SK-N-SH (cell line): ENCODE measurements around the gene AGPAT3. TPM values are rescaled to one million over a fixed set of nuclear protein-coding genes. Genes with fewer than 3 reads are reported as not detected.

ENCODE experiments used
- CTCF ChIA-PET: fragments of 300-600, 350-600 bp; formaldehyde crosslinking; extraction: SDS; loops from one replicate; lab custom pipeline; 2021; lab: Yijun Ruan, JAX
- POLR2A ChIA-PET: fragments of 350-600 bp; sonication (Branson Sonifier 250); formaldehyde crosslinking; extraction: SDS; loops from one replicate; lab custom pipeline; 2020; ENCODE audit warnings: antibody characterized with exemption, inconsistent platforms; lab: Yijun Ruan, JAX
- DNase-seq: peaks from one replicate; pipeline ENCODE4 v3.0.0; 2012
- H2AFZ ChIP-seq: fragments of 200-600 bp; sonication (generic); 2 replicates; pipeline ENCODE4 v1.8.1; 2016; ENCODE audit warnings: antibody characterized with exemption, mild to moderate bottlenecking, low read depth
- H3F3A ChIP-seq: fragments of 200-600 bp; sonication (generic); replicated peaks from 2 replicates; pipeline ENCODE3; 2016; ENCODE audit warnings: antibody characterized with exemption, mild to moderate bottlenecking; ENCODE audit not compliant: insufficient read depth
- H3K27ac ChIP-seq, 2 experiments: fragments of 200-500 bp in 1 of 2; fragments of 200-600 bp in 1 of 2; sonication (Bioruptor generic) in 1 of 2; sonication (generic), shearing (Covaris generic) in 1 of 2; 2 replicates each; pipeline versions ENCODE4 v1.5.1 to v1.6.1; 2014 to 2016; ENCODE audit warnings: low read depth in 2 of 2, inconsistent platforms in 1 of 2, low read length in 1 of 2, mild to moderate bottlenecking in 1 of 2, mixed read lengths in 1 of 2
- H3K27me3 ChIP-seq: fragments of 200-600 bp; sonication (generic), shearing (Covaris generic); 2 replicates; pipeline ENCODE4 v1.6.1; 2016; ENCODE audit warnings: mixed run types; ENCODE audit not compliant: insufficient read depth
- H3K36me3 ChIP-seq, 2 experiments: fragments of 200-500 bp in 1 of 2; fragments of 200-600 bp in 1 of 2; sonication (Bioruptor generic) in 1 of 2; sonication (generic) in 1 of 2; replicated peaks in 1 of 2; 2 replicates each; pipeline versions ENCODE3 to v1.5.1; 2014 to 2016; ENCODE audit warnings: low read length in 1 of 2, mild to moderate bottlenecking in 1 of 2; ENCODE audit not compliant: insufficient read depth in 2 of 2, control insufficient read depth in 1 of 2
- H3K4me1 ChIP-seq, 2 experiments: fragments of 200-500 bp in 1 of 2; fragments of 200-600 bp in 1 of 2; sonication (Bioruptor generic) in 1 of 2; sonication (generic), shearing (Covaris generic) in 1 of 2; 2 replicates each; pipeline versions ENCODE4 v1.5.1 to v1.6.1; 2014 to 2016; ENCODE audit warnings: low read depth in 1 of 2, low read length in 1 of 2, mixed run types in 1 of 2; ENCODE audit not compliant: insufficient read depth in 2 of 2, control insufficient read depth in 1 of 2
- H3K4me2 ChIP-seq: fragments of 200-600 bp; sonication (generic), shearing (Covaris generic); 2 replicates; pipeline ENCODE4 v1.6.1; 2017; ENCODE audit warnings: mixed run types
- H3K4me3 ChIP-seq, 2 experiments: fragments of 200-500 bp in 1 of 2; fragments of 200-600 bp in 1 of 2; sonication (Bioruptor generic) in 1 of 2; sonication (generic), shearing (Covaris generic) in 1 of 2; 2 replicates each; pipeline versions ENCODE4 v1.5.1 to v1.8.1; 2014 to 2016; ENCODE audit warnings: low read depth in 2 of 2, inconsistent platforms in 1 of 2, low read length in 1 of 2, mild to moderate bottlenecking in 1 of 2, mixed read lengths in 1 of 2, moderate library complexity in 1 of 2
- H3K79me2 ChIP-seq: fragments of 200-600 bp; sonication (generic); 2 replicates; pipeline ENCODE4 v1.8.1; 2017; ENCODE audit warnings: mild to moderate bottlenecking; ENCODE audit not compliant: insufficient read depth
- H3K9ac ChIP-seq: fragments of 200-600 bp; sonication (generic); 2 replicates; pipeline ENCODE4 v1.6.1; 2017; ENCODE audit warnings: mixed run types
- H3K9me2 ChIP-seq: fragments of 200-600 bp; sonication (generic); 2 replicates; pipeline ENCODE4 v1.6.1; 2017; ENCODE audit warnings: mixed run types
- H3K9me3 ChIP-seq: fragments of 200-600 bp; sonication (generic); 2 replicates; pipeline ENCODE4 v1.6.1; 2017; ENCODE audit warnings: mixed run types, mild to moderate bottlenecking, moderate library complexity
- H4K20me1 ChIP-seq: fragments of 200-600 bp; sonication (generic); 2 replicates; pipeline ENCODE4 v1.6.1; 2017; ENCODE audit warnings: mild to moderate bottlenecking, mixed run types; ENCODE audit not compliant: insufficient read depth
- ELF1 ChIP-seq: IDR thresholded peaks from 2 replicates; pipeline ENCODE4 v1.4.0; 2012
- EZH2phosphoT487 ChIP-seq: fragments of 200-600 bp; sonication (generic); IDR thresholded peaks from 2 replicates; pipeline ENCODE4 v1.6.1; 2017; ENCODE audit warnings: low read depth, mixed run types, mild to moderate bottlenecking, antibody characterized with exemption, moderate library complexity, borderline replicate concordance
- FOSL2 ChIP-seq: IDR thresholded peaks from 2 replicates; pipeline ENCODE4 v1.4.0; 2012; ENCODE audit warnings: low read depth, mild to moderate bottlenecking, moderate library complexity, borderline replicate concordance
- FOXJ3 ChIP-seq: sonication (generic); formaldehyde crosslinking; IDR thresholded peaks from 2 replicates; pipeline ENCODE4 v1.5.1; 2020; ENCODE audit warnings: mild to moderate bottlenecking, missing genetic modification reagents
- FOXM1 ChIP-seq: IDR thresholded peaks from 2 replicates; pipeline ENCODE4 v1.4.0; 2012; ENCODE audit warnings: low read depth, mild to moderate bottlenecking
- MEF2A ChIP-seq: IDR thresholded peaks from 2 replicates; pipeline ENCODE4 v1.4.0; 2012; ENCODE audit warnings: low read depth, borderline replicate concordance
- MXI1 ChIP-seq: IDR thresholded peaks from 2 replicates; pipeline ENCODE4 v1.6.1; 2012; ENCODE audit warnings: mild to moderate bottlenecking, low read depth, low read length, improper control_type of control experiment
- POLR2AphosphoS5 ChIP-seq: IDR thresholded peaks from 2 replicates; pipeline ENCODE4 v1.6.1; 2012; ENCODE audit warnings: low read depth, low read length
- RAD21 ChIP-seq: IDR thresholded peaks from 2 replicates; pipeline ENCODE4 v1.6.1; 2012; ENCODE audit warnings: mild to moderate bottlenecking, low read length
- RFX5 ChIP-seq: IDR thresholded peaks from 2 replicates; pipeline ENCODE4 v1.6.1; 2012; ENCODE audit warnings: mild to moderate bottlenecking, improper control_type of control experiment, low read length
- RXRA ChIP-seq: IDR thresholded peaks from 2 replicates; pipeline ENCODE4 v1.4.0; 2012; ENCODE audit warnings: low read depth, mild to moderate bottlenecking, borderline replicate concordance
- SIN3A ChIP-seq: IDR thresholded peaks from 2 replicates; pipeline ENCODE4 v1.6.1; 2012; ENCODE audit warnings: low read depth, mild to moderate bottlenecking, low read length, moderate library complexity, borderline replicate concordance
- SMC3 ChIP-seq: IDR thresholded peaks from 2 replicates; pipeline ENCODE4 v1.6.1; 2012; ENCODE audit warnings: low read depth, low read length, improper control_type of control experiment
- TAF1 ChIP-seq: IDR thresholded peaks from 2 replicates; pipeline ENCODE4 v1.6.1; 2012; ENCODE audit warnings: low read depth, mild to moderate bottlenecking, low read length, moderate library complexity, borderline replicate concordance
- TEAD4 ChIP-seq: IDR thresholded peaks from 2 replicates; pipeline ENCODE4 v1.4.0; 2012; ENCODE audit warnings: mild to moderate bottlenecking, borderline replicate concordance; ENCODE audit not compliant: insufficient read depth
- WGBS: methylation state at CpG from one replicate; pipeline ENCODE4 v1.1.6; 2017; ENCODE audit warnings: low lambda C conversion rate; 5-methylcytosine and 5-hydroxymethylcytosine counted together
- polyA plus RNA-seq, 3 experiments: library from polyadenylated mRNA; depleted of rRNA; stranded (reverse); fragments of >200 nt; gene quantifications; 2 replicates each; pipeline ENCODE4 v1.2.3, GENCODE V29; 2012
- TF ChIP-seq, protein P1 (sequence below): IDR thresholded peaks from 2 replicates; pipeline ENCODE4; 2012
- TF ChIP-seq, protein P2 (sequence below): IDR thresholded peaks from 2 replicates; pipeline ENCODE4 v1.4.0; 2012; ENCODE audit warnings: low read depth, borderline replicate concordance
- TF ChIP-seq, protein P3 (sequence below): IDR thresholded peaks from 2 replicates; pipeline ENCODE4 v1.4.0; 2012; ENCODE audit warnings: low read depth, borderline replicate concordance
- TF ChIP-seq, protein P4 (sequence below): fragments of 150-350 bp; IDR thresholded peaks from 2 replicates; pipeline ENCODE4 v1.6.1; 2017; ENCODE audit warnings: antibody characterized with exemption, low read length, low read depth, borderline replicate concordance
- TF ChIP-seq, protein P5 (sequence below): IDR thresholded peaks from 2 replicates; pipeline ENCODE4 v1.6.1; 2012; ENCODE audit warnings: mild to moderate bottlenecking, low read depth, low read length, moderate library complexity
- TF ChIP-seq, protein P6 (sequence below): fragments of 200-600 bp; sonication (generic); IDR thresholded peaks from 2 replicates; pipeline ENCODE4 v1.6.1; 2017; ENCODE audit warnings: antibody characterized with exemption, mild to moderate bottlenecking, moderate library complexity

The AGPAT3 gene
- polyA plus RNA-seq, 1 of the 3 experiments (the other 2 are of a cell fraction), result 35.3 TPM

DNA sequence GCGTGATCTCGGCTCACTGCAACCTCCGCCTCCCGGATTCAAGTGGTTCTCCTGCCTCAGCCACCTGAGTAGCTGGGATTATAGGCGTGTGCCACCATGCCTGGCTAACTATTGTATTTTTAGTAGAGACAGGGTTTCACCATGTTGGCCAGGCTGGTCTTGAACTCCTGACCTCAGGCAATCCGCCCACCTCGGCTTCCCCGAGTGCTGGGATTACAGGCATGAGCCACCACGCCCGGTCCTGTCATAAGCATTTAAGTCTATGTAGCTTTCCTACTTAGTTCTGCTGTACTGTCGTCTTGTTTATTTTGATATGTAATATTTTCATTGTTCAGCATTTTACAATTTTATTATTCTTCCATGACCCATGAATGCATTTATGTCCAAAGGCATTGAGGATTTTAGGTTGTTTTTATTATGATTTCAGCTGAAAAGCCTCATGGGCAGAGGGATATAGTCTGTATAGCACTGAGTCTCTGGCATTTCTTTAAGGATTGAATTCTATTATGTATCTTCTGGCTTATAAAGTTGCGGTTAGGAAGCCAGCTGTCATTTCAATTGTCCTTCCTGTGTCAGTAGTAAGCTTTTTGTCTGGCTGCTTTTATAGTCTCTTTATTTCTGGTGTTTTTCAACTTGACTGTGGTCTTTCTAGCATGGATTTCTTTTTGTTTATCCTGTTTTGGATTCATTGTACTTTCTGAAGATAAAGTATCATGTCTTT is 9.2 kb downstream of the AGPAT3 start (continued):
- TF ChIP-seq, protein P1, sequence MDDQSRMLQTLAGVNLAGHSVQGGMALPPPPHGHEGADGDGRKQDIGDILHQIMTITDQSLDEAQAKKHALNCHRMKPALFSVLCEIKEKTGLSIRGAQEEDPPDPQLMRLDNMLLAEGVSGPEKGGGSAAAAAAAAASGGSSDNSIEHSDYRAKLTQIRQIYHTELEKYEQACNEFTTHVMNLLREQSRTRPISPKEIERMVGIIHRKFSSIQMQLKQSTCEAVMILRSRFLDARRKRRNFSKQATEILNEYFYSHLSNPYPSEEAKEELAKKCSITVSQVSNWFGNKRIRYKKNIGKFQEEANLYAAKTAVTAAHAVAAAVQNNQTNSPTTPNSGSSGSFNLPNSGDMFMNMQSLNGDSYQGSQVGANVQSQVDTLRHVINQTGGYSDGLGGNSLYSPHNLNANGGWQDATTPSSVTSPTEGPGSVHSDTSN, result no peak
- no peak for TF ChIP-seq EZH2phosphoT487
- TF ChIP-seq FOXJ3, result no peak
- no peak for TF ChIP-seq FOSL2
- TF ChIP-seq, all 33 proteins: peak for 0

DNA sequence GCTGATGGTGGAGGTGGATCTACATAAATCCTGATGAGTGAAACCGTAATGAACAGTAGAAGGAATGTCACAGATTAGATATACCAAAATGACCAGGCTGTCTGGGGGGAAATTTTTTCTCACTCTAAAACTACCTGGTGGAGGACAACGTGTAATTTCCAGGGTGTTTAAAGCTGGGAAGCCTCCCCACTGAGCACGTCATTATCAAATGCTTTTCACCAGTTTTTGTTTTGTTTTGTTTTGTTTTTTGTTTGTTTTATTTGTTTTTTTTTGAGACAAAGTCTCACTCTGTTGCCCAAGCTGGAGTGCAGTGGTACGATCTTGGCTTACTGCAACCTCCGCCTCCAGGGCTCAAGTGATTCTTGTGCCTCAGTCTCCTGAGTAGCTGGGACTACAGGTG is 11.6 kb downstream of the AGPAT3 start:
- peaks cover 80% of the 10 kb centered on the region for H3K79me2 ChIP-seq
- H3F3A ChIP-seq, result no peaks in the 10 kb centered on the region
- peaks cover 5 to 12% of the 10 kb centered on the region in 2 experiments for H3K36me3 ChIP-seq
- ChIA-PET CTCF (interaction anchor here (1.2 kb wide), 1 partner anchor 16 kb away, joined by 5 read pairs; no protein-coding TSS in a partner anchor), POLR2A (no interaction called here)
- no peak overlapping the region for H3K9ac ChIP-seq
- WGBS, result 95% methylated on average over 5 of the region's 5 CpGs
- no peaks in the 10 kb centered on the region for H3K9me3 ChIP-seq
- peaks cover 0 to 6% of the 10 kb centered on the region in 2 experiments; a peak in 1 of 4 replicates for H3K4me1 ChIP-seq
- DNase-seq, result no peak
- no peaks in the 10 kb centered on the region for H3K27me3 ChIP-seq
- no peak overlapping the region for H3K4me2 ChIP-seq
- no peak overlapping the region for H3K27ac ChIP-seq
- no peaks in the 10 kb centered on the region for H3K9me2 ChIP-seq
- no peak overlapping the region for H3K4me3 ChIP-seq
- peaks cover 51% of the 10 kb centered on the region for H4K20me1 ChIP-seq
- H2AFZ ChIP-seq, result no peak overlapping the region
- TF ChIP-seq TEAD4, result no peak
- TF ChIP-seq POLR2AphosphoS5, result no peak
- no peak for TF ChIP-seq MXI1
- TF ChIP-seq RFX5, result no peak
- TF ChIP-seq, protein P2, sequence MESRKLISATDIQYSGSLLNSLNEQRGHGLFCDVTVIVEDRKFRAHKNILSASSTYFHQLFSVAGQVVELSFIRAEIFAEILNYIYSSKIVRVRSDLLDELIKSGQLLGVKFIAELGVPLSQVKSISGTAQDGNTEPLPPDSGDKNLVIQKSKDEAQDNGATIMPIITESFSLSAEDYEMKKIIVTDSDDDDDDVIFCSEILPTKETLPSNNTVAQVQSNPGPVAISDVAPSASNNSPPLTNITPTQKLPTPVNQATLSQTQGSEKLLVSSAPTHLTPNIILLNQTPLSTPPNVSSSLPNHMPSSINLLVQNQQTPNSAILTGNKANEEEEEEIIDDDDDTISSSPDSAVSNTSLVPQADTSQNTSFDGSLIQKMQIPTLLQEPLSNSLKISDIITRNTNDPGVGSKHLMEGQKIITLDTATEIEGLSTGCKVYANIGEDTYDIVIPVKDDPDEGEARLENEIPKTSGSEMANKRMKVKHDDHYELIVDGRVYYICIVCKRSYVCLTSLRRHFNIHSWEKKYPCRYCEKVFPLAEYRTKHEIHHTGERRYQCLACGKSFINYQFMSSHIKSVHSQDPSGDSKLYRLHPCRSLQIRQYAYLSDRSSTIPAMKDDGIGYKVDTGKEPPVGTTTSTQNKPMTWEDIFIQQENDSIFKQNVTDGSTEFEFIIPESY, result no peak
- TF ChIP-seq ELF1, result no peak
- no peak for TF ChIP-seq RAD21
- no peak for TF ChIP-seq TAF1
- TF ChIP-seq, protein P3, sequence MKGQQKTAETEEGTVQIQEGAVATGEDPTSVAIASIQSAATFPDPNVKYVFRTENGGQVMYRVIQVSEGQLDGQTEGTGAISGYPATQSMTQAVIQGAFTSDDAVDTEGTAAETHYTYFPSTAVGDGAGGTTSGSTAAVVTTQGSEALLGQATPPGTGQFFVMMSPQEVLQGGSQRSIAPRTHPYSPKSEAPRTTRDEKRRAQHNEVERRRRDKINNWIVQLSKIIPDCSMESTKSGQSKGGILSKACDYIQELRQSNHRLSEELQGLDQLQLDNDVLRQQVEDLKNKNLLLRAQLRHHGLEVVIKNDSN, result no peak
- TF ChIP-seq, protein P4, sequence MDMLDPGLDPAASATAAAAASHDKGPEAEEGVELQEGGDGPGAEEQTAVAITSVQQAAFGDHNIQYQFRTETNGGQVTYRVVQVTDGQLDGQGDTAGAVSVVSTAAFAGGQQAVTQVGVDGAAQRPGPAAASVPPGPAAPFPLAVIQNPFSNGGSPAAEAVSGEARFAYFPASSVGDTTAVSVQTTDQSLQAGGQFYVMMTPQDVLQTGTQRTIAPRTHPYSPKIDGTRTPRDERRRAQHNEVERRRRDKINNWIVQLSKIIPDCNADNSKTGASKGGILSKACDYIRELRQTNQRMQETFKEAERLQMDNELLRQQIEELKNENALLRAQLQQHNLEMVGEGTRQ, result no peak
- TF ChIP-seq, protein P5, sequence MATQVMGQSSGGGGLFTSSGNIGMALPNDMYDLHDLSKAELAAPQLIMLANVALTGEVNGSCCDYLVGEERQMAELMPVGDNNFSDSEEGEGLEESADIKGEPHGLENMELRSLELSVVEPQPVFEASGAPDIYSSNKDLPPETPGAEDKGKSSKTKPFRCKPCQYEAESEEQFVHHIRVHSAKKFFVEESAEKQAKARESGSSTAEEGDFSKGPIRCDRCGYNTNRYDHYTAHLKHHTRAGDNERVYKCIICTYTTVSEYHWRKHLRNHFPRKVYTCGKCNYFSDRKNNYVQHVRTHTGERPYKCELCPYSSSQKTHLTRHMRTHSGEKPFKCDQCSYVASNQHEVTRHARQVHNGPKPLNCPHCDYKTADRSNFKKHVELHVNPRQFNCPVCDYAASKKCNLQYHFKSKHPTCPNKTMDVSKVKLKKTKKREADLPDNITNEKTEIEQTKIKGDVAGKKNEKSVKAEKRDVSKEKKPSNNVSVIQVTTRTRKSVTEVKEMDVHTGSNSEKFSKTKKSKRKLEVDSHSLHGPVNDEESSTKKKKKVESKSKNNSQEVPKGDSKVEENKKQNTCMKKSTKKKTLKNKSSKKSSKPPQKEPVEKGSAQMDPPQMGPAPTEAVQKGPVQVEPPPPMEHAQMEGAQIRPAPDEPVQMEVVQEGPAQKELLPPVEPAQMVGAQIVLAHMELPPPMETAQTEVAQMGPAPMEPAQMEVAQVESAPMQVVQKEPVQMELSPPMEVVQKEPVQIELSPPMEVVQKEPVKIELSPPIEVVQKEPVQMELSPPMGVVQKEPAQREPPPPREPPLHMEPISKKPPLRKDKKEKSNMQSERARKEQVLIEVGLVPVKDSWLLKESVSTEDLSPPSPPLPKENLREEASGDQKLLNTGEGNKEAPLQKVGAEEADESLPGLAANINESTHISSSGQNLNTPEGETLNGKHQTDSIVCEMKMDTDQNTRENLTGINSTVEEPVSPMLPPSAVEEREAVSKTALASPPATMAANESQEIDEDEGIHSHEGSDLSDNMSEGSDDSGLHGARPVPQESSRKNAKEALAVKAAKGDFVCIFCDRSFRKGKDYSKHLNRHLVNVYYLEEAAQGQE, result no peak
- no peak for TF ChIP-seq SMC3
- TF ChIP-seq, protein P6, sequence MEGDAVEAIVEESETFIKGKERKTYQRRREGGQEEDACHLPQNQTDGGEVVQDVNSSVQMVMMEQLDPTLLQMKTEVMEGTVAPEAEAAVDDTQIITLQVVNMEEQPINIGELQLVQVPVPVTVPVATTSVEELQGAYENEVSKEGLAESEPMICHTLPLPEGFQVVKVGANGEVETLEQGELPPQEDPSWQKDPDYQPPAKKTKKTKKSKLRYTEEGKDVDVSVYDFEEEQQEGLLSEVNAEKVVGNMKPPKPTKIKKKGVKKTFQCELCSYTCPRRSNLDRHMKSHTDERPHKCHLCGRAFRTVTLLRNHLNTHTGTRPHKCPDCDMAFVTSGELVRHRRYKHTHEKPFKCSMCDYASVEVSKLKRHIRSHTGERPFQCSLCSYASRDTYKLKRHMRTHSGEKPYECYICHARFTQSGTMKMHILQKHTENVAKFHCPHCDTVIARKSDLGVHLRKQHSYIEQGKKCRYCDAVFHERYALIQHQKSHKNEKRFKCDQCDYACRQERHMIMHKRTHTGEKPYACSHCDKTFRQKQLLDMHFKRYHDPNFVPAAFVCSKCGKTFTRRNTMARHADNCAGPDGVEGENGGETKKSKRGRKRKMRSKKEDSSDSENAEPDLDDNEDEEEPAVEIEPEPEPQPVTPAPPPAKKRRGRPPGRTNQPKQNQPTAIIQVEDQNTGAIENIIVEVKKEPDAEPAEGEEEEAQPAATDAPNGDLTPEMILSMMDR, result no peak
- TF ChIP-seq MEF2A, result no peak
- TF ChIP-seq FOXM1, result no peak
- TF ChIP-seq RXRA, result no peak
- no peak for TF ChIP-seq SIN3A
